GM12865 (cell line): ENCODE results near the gene CCDC51.

Experiments used
- DNase-seq: peaks from one replicate; pipeline ENCODE4 v3.0.0; 2010; ENCODE audit warnings: low read depth
- H3K4me3 ChIP-seq: 2 replicates; pipeline ENCODE4 v1.5.1; 2011; ENCODE audit warnings: mild to moderate bottlenecking, low read depth, low read length, control low read depth
- CTCF ChIP-seq: IDR thresholded peaks from 2 replicates; pipeline ENCODE4 v1.5.1; 2011; ENCODE audit warnings: low read length, control low read depth, low read depth, inconsistent platforms; ENCODE audit not compliant: insufficient read depth; ENCODE audit errors: missing control alignments

Gene CCDC51

GRCh38 chr3:48469046-48469915, 29.4 kb upstream of the CCDC51 start:
- DNase-seq, result no peak
- no peak overlapping the region for H3K4me3 ChIP-seq
- no peak for TF ChIP-seq CTCF

- H3K4me3 ChIP-seq, result no peak overlapping the region
- DNase-seq, result no peak
- TF ChIP-seq CTCF, result no peak
Measured at GRCh38 chr3:48468329-48468731, 28.4 kb upstream of the CCDC51 start.

- peak overlapping the region; percentile 85 for H3K4me3 ChIP-seq
- no peak for DNase-seq
- no peak for TF ChIP-seq CTCF
Measured at GRCh38 chr3:48467473-48468267, 27.8 kb upstream of the CCDC51 start.

- H3K4me3 ChIP-seq, result peak overlapping the region; percentile 85
- DNase-seq, result peak; percentile 37
- no peak for TF ChIP-seq CTCF
Measured at GRCh38 chr3:48467110-48467454, 27.2 kb upstream of the CCDC51 start.

- peak; percentile 49 for DNase-seq
- TF ChIP-seq CTCF, result no peak
- peak overlapping the region; percentile 85 for H3K4me3 ChIP-seq
Measured at GRCh38 chr3:48466386-48467109, 26.6 kb upstream of the CCDC51 start.

- peak; percentile 91 for DNase-seq
Measured at GRCh38 chr3:48465531-48466378, 25.8 kb upstream of the CCDC51 start.

More at GRCh38 chr3:48465531-48466378, 25.8 kb upstream of the CCDC51 start:
- peak overlapping the region; percentile 85 for H3K4me3 ChIP-seq
- peak; percentile 45 for TF ChIP-seq CTCF
